Measurements from ENCODE around the gene DDR1. TPM values are rescaled to one million over a fixed set of nuclear protein-coding genes. Genes with fewer than 3 reads are reported as not detected.
"Not testable (repeated sequence)": the region's sequence is repeated elsewhere in the genome, so short reads cannot be mapped to it uniquely, and the experiment has no call there.

Gene DDR1
- total RNA-seq, 1 experiment from 2014 or later, result 580 TPM

- Mint-ChIP-seq H3K4me3 (ENCODE audit: low read depth, unreplicated experiment) (peak overlapping the region; percentile 97), H3K36me3 (ENCODE audit: insufficient read depth, unreplicated experiment) (peaks cover 52% of the 10 kb centered on the region), H3K9me3 (ENCODE audit: low read depth, unreplicated experiment) (no peaks in the 10 kb centered on the region), H3K27ac (ENCODE audit: unreplicated experiment) (peak overlapping the region; percentile 76), H3K4me1 (ENCODE audit: low read depth, unreplicated experiment) (peaks cover 17% of the 10 kb centered on the region), H3K27me3 (ENCODE audit: unreplicated experiment) (no peaks in the 10 kb centered on the region)
- no peak for TF ChIP-seq CTCF (IDR thresholded peaks at IDR 0.05; ENCODE audit: unreplicated experiment)
- DNase-seq, result no peak
- intact Hi-C loops (cut with micrococcal nuclease; ENCODE audit: unreplicated experiment), result no loop called here
- BruUV-seq (replicated peaks), result no TSS peak
- CTCF ChIA-PET, result interaction anchor here (1.4 to 1.5 kb wide), 3 partner anchors 25 to 178 kb away, joined by 5 to 14 read pairs (median 7); partner anchors contain the start of gene DDR1
These were observed 24.4 kb downstream of the DDR1 start for GRCh38 chr6:30908700-30909099.

DNA sequence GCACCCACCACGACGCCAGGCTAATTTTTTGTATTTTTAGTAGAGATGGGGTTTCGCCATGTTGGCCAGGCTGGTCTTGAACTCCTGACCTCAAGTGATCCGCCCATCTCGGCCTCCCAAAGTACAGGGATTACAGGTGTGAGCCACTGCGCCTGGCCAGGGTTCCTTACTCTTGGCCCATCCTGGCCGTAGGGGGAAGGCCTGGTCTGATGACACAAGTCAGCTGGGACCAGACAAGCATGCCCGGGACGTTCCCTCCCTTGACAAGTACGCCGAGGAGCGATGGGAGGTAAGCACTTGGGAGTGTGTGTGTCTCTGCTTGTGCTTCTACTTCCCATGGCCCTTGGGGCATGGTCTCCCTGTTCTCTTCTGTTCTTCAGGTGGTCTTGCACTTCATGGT is 26.2 kb downstream of the DDR1 start:
- H3K9me3 Mint-ChIP-seq (ENCODE audit: low read depth, unreplicated experiment); DNase-seq; intact Hi-C loops (cut with micrococcal nuclease; ENCODE audit: unreplicated experiment); H3K27me3 Mint-ChIP-seq (ENCODE audit: unreplicated experiment); H3K27ac Mint-ChIP-seq (ENCODE audit: unreplicated experiment); H3K4me3 Mint-ChIP-seq (ENCODE audit: low read depth, unreplicated experiment); BruUV-seq (replicated peaks): not testable (repeated sequence)
- CTCF ChIA-PET, result interaction anchor here (1.4 kb wide), 1 partner anchor 169 kb away, joined by 3 read pairs; no protein-coding TSS in a partner anchor
- Mint-ChIP-seq H3K4me1 (ENCODE audit: low read depth, unreplicated experiment) (peaks cover 29% of the 10 kb centered on the region), H3K36me3 (ENCODE audit: insufficient read depth, unreplicated experiment) (peaks cover 67% of the 10 kb centered on the region)

DNA sequence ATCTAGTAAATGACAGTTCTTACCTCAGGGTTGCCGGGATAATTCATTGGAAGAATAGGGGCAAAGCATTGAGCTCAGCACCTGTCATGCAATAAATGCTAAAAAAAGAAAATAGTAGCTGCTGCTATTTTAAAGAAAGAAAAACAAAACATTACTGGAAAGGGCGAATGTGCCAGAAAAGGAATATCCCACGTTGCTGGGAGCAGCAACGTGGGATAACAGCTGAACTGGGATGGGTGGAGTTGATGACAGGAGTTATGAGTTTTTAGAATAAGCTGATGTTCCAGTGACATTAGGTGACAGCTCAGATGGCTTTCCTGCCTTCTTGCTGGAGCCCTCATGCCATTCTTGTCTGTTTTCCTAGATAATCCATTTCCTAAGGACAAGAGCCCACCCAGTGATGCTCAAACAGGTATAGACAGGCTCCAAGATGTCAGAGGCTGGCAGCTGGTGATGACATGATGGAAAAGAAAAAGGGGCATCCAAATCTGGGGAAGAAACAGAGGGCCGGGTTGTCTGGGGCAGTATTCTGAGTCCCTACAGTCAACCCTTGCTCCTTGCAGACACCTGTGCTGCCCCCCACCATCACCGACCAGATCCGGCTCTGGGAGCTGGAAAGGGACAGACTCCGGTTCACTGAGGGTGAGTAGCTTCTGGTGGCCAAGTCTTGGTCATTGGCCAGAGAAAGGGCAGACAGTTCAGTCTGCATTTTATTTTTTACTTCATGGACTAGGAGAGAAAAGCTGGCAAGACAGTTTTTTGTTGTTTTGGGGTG is 28.6 kb downstream of the DDR1 start:
- intact Hi-C loops (cut with micrococcal nuclease; ENCODE audit: unreplicated experiment), result no loop called here
- Mint-ChIP-seq H3K27ac (ENCODE audit: unreplicated experiment) (peak overlapping the region; percentile 71), H3K4me3 (ENCODE audit: low read depth, unreplicated experiment) (peak overlapping the region; percentile 78), H3K36me3 (ENCODE audit: insufficient read depth, unreplicated experiment) (peaks cover 62% of the 10 kb centered on the region), H3K9me3 (ENCODE audit: low read depth, unreplicated experiment) (no peaks in the 10 kb centered on the region), H3K4me1 (ENCODE audit: low read depth, unreplicated experiment) (peaks cover 34% of the 10 kb centered on the region), H3K27me3 (ENCODE audit: unreplicated experiment) (no peaks in the 10 kb centered on the region)
- no peak for TF ChIP-seq CTCF (IDR thresholded peaks at IDR 0.05; ENCODE audit: unreplicated experiment)
- no TSS peak for BruUV-seq (replicated peaks)
- CTCF ChIA-PET, result interaction anchor here (0.6 to 6.0 kb wide), 23 partner anchors 9 to 1333 kb away, joined by 3 to 180 read pairs (median 8); partner anchors contain the start of genes DDR1 and PSORS1C1
- no peak for DNase-seq

DNA sequence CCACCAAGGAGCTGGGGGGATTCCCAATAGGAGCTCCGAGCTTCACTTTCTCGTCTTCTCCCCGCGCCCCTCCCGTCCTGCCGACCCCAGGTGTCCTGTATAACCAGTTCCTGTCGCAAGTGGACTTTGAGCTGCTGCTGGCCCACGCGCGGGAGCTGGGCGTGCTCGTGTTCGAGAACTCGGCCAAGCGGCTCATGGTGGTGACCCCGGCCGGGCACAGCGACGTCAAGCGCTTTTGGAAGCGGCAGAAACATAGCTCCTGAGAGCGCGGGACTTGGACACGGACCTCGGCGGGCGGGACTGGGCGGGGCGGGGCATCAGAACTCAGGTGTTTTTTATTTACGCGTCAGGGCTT is 29.4 kb downstream of the DDR1 start:
- H3K36me3 Mint-ChIP-seq (ENCODE audit: insufficient read depth, unreplicated experiment), result peaks cover 54% of the 10 kb centered on the region
- no peaks in the 10 kb centered on the region for H3K27me3 Mint-ChIP-seq (ENCODE audit: unreplicated experiment)
- H3K9me3 Mint-ChIP-seq (ENCODE audit: low read depth, unreplicated experiment), result no peaks in the 10 kb centered on the region
- TF ChIP-seq CTCF (IDR thresholded peaks at IDR 0.05; ENCODE audit: unreplicated experiment), result no peak
- no TSS peak for BruUV-seq (replicated peaks)
- intact Hi-C loops (cut with micrococcal nuclease; ENCODE audit: unreplicated experiment), result loop anchor here (2.0 kb wide), 1 partner anchor 165 kb away; no protein-coding TSS in a partner anchor
- peak overlapping the region; percentile 78 for H3K4me3 Mint-ChIP-seq (ENCODE audit: low read depth, unreplicated experiment)
- H3K4me1 Mint-ChIP-seq (ENCODE audit: low read depth, unreplicated experiment), result peaks cover 27% of the 10 kb centered on the region
- CTCF ChIA-PET, result interaction anchor here (0.6 to 6.0 kb wide), 37 partner anchors 9 to 1332 kb away, joined by 3 to 180 read pairs (median 5); partner anchors contain the start of genes DDR1 and PSORS1C1
- no peak for DNase-seq
- H3K27ac Mint-ChIP-seq (ENCODE audit: unreplicated experiment), result peak overlapping the region; percentile 71
